Sigmoid colon (tissue), 7 donors: ENCODE data around the gene SCGN. TPM values are rescaled to one million over a fixed set of nuclear protein-coding genes. Genes with fewer than 3 reads are reported as not detected.

Experiments
- DNase-seq: peaks from one replicate; pipeline ENCODE4 v3.0.0-alpha.2; 2019
- H3K27ac ChIP-seq, 4 donors: fragments of 200-600 bp; sonication (generic); one replicate each; pipeline ENCODE4 v1.5.1; 2016 to 2019; ENCODE audit warnings: mild to moderate bottlenecking in 1 of 4
- H3K27me3 ChIP-seq, 3 donors: fragments of 200-600 bp; sonication (generic); one replicate each; pipeline ENCODE4 v1.5.1; 2019; ENCODE audit warnings: mild to moderate bottlenecking in 1 of 3
- H3K36me3 ChIP-seq, 4 donors: fragments of 200-600 bp; sonication (generic); one replicate each; pipeline ENCODE4 v1.5.1; 2016 to 2019
- H3K4me1 ChIP-seq, 4 donors: fragments of 200-600 bp; sonication (generic); one replicate each; pipeline ENCODE4 v1.5.1; 2017 to 2019
- H3K4me3 ChIP-seq, 4 donors: fragments of 200-600 bp; sonication (generic); one replicate each; pipeline ENCODE4 v1.5.1; 2017 to 2019; ENCODE audit warnings: mild to moderate bottlenecking in 2 of 4, moderate library complexity in 1 of 4
- H3K9me3 ChIP-seq, 4 donors: fragments of 200-600 bp in 3 of 4; sonication (generic) in 3 of 4; one replicate each; pipeline versions ENCODE4 v1.5.1 to v1.6.1; 2013 to 2019
- EP300 ChIP-seq, 4 donors: sonication (generic); formaldehyde crosslinking; IDR thresholded peaks; one replicate each; pipeline ENCODE4 v1.6.1; 2017; ENCODE audit warnings: antibody characterized with exemption in 4 of 4
- POLR2A ChIP-seq, 2 donors: fragments of 450-650 bp; IDR thresholded peaks; one replicate each; pipeline ENCODE4 v1.6.1; 2016; ENCODE audit warnings: antibody characterized with exemption in 2 of 2, mild to moderate bottlenecking in 2 of 2, moderate library complexity in 2 of 2
- POLR2AphosphoS5 ChIP-seq, 4 donors: sonication (generic); formaldehyde crosslinking; IDR thresholded peaks; one replicate each; pipeline ENCODE4 v1.6.1; 2017; ENCODE audit warnings: antibody characterized with exemption in 4 of 4
- WGBS, 2 donors: extraction: QIAGEN DNeasy Blood & Tissue Kit; methylation state at CpG; one replicate each; pipeline ENCODE4 v1.1.7; 2013; 5-methylcytosine and 5-hydroxymethylcytosine counted together
- intact Hi-C: fragments of 100-400 bp; cut with DNase I; formaldehyde crosslinking; loops from one replicate; pipeline ENCODE4 v1.15.1; 2023
- polyA plus RNA-seq, 3 donors: library from polyadenylated mRNA; stranded (reverse); fragments of 200-250 nt; gene quantifications; one replicate each; pipeline ENCODE4 v1.2.3, GENCODE V29; 2013
- total RNA-seq, 4 donors: library from RNA; depleted of rRNA; stranded (reverse); fragments of >200 nt; gene quantifications; one replicate each; pipeline ENCODE4 v1.1.0, GENCODE V29; 2016
- TF ChIP-seq, protein P1 (sequence below), 4 experiments: fragments of 450-650 bp in 3 of 4; fragments of 200-600 bp in 1 of 4; IDR thresholded peaks; one replicate each; pipeline ENCODE4 v1.5.1; 2016 to 2019; ENCODE audit warnings: antibody characterized with exemption in 4 of 4, mild to moderate bottlenecking in 3 of 4, moderate library complexity in 2 of 4
- donor health status: healthy with polysubstance abuse.
- donor health status: Bipolar disorder and iron deficiency.
- donor health status: healthy.

The SCGN gene
- total and polyA plus RNA-seq, 7 donors = 4.8 to 22.5 (median 8.8) TPM

GRCh38 chr6:25608558-25609174 is 43.3 kb upstream of the SCGN start:
- H3K9me3 ChIP-seq = no peaks in the 10 kb centered on the region
- intact Hi-C loops = no loop called here
- WGBS, 2 donors = 91 to 92% methylated on average over 5 of the region's 5 CpGs
- H3K36me3 ChIP-seq = no peaks in the 10 kb centered on the region
- H3K4me1 ChIP-seq = no peaks in the 10 kb centered on the region
- H3K4me3 ChIP-seq = no peak overlapping the region
- no peak for DNase-seq
- no peak for TF ChIP-seq POLR2AphosphoS5 (IDR thresholded peaks at IDR 0.05)
- no peak for TF ChIP-seq EP300 (IDR thresholded peaks at IDR 0.05)
- TF ChIP-seq POLR2A (IDR thresholded peaks at IDR 0.05) = no peak
- TF ChIP-seq, protein P1, sequence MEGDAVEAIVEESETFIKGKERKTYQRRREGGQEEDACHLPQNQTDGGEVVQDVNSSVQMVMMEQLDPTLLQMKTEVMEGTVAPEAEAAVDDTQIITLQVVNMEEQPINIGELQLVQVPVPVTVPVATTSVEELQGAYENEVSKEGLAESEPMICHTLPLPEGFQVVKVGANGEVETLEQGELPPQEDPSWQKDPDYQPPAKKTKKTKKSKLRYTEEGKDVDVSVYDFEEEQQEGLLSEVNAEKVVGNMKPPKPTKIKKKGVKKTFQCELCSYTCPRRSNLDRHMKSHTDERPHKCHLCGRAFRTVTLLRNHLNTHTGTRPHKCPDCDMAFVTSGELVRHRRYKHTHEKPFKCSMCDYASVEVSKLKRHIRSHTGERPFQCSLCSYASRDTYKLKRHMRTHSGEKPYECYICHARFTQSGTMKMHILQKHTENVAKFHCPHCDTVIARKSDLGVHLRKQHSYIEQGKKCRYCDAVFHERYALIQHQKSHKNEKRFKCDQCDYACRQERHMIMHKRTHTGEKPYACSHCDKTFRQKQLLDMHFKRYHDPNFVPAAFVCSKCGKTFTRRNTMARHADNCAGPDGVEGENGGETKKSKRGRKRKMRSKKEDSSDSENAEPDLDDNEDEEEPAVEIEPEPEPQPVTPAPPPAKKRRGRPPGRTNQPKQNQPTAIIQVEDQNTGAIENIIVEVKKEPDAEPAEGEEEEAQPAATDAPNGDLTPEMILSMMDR (IDR thresholded peaks at IDR 0.05) = no peak
- H3K27me3 ChIP-seq = no peaks in the 10 kb centered on the region
- no peak overlapping the region for H3K27ac ChIP-seq

DNA sequence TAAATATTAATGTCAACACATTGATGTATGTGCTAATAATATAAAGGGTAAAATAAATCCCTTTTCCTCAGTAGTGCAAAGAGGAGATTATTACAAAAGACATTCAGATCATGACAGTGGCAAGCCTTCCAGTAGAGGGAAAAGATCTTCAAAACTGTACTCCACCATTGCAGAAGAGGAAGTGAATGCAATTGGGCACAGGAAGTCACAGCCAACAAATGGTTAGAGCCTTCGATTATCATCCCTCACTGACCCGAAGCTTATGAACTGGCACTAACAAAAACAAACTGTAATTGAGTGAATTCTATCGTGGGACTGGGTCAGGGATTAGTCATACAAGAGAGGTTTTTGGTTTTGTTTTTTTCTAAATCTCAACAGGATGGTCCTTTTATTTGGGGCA is 39.3 kb upstream of the SCGN start:
- Histone ChIP-seq H3K27me3 (no peaks in the 10 kb centered on the region), H3K27ac (no peak overlapping the region), H3K36me3 (no peaks in the 10 kb centered on the region), H3K4me3 (no peak overlapping the region), H3K4me1 (no peaks in the 10 kb centered on the region), H3K9me3 (no peaks in the 10 kb centered on the region)
- TF ChIP-seq POLR2AphosphoS5 (IDR thresholded peaks at IDR 0.05) = no peak
- TF ChIP-seq EP300 (IDR thresholded peaks at IDR 0.05) = no peak
- TF ChIP-seq, protein P1 (IDR thresholded peaks at IDR 0.05) = no peak
- TF ChIP-seq POLR2A (IDR thresholded peaks at IDR 0.05) = no peak
- DNase-seq = no peak
- 65 to 76% methylated on average over 3 of the region's 3 CpGs for WGBS, 2 donors
- intact Hi-C loops = no loop called here

DNA sequence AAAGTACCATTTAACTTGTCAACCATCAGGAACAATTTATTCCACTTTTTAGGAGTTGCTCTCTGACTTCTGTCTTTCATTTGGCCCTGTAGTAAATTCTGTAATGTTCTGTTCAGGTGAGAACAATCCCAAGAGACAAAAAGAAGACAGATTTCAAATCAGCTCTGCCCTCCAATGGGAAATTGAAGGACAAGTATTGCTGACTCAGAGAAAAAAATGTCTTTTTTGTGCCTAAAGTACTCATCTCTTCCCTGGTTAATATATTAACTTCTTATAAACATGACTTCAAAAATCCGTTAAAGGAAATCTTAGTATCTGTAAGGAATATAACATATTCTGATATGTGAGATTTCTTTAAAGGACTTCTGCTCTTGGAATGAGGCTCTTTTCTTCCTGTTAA is 38.6 kb upstream of the SCGN start:
- no peak overlapping the region for H3K4me3 ChIP-seq
- no peaks in the 10 kb centered on the region for H3K36me3 ChIP-seq
- no peak overlapping the region for H3K27ac ChIP-seq
- WGBS, 2 donors = 41 to 80% methylated on average over 1 of the region's 1 CpG
- no peaks in the 10 kb centered on the region for H3K27me3 ChIP-seq
- TF ChIP-seq POLR2A (IDR thresholded peaks at IDR 0.05) = no peak
- TF ChIP-seq, protein P1 (IDR thresholded peaks at IDR 0.05) = no peak
- no peak for TF ChIP-seq EP300 (IDR thresholded peaks at IDR 0.05)
- TF ChIP-seq POLR2AphosphoS5 (IDR thresholded peaks at IDR 0.05) = no peak
- no peak for DNase-seq
- intact Hi-C loops = no loop called here
- no peaks in the 10 kb centered on the region for H3K9me3 ChIP-seq
- no peaks in the 10 kb centered on the region for H3K4me1 ChIP-seq

DNA sequence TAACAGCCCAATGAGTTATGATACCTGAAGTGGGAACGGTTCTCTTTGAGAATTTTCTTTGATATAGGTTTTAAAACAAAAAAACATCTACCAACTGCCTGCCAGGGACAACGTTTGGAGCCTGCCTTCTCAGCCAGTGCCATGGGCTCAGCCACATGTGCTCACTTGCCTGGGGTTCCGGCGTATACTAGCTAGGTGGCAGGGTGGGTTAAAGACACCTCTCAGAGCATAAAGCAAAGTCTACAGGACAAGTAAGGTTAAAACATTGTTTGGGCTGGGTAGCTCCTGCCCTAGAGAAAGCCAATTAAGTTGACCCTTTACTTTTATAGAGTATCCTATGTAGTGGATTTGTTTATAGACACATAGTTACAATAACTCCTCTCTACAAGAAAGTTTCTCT is 38.0 kb upstream of the SCGN start:
- intact Hi-C loops = no loop called here
- Histone ChIP-seq H3K4me3 (no peak overlapping the region), H3K27me3 (no peaks in the 10 kb centered on the region), H3K9me3 (no peaks in the 10 kb centered on the region), H3K36me3 (no peaks in the 10 kb centered on the region), H3K4me1 (no peaks in the 10 kb centered on the region), H3K27ac (no peak overlapping the region)
- DNase-seq = no peak
- TF ChIP-seq, protein P1 (IDR thresholded peaks at IDR 0.05) = no peak
- no peak for TF ChIP-seq POLR2AphosphoS5 (IDR thresholded peaks at IDR 0.05)
- TF ChIP-seq EP300 (IDR thresholded peaks at IDR 0.05) = no peak
- no peak for TF ChIP-seq POLR2A (IDR thresholded peaks at IDR 0.05)
- WGBS, 2 donors = 49 to 75% methylated on average over 4 of the region's 4 CpGs

DNA sequence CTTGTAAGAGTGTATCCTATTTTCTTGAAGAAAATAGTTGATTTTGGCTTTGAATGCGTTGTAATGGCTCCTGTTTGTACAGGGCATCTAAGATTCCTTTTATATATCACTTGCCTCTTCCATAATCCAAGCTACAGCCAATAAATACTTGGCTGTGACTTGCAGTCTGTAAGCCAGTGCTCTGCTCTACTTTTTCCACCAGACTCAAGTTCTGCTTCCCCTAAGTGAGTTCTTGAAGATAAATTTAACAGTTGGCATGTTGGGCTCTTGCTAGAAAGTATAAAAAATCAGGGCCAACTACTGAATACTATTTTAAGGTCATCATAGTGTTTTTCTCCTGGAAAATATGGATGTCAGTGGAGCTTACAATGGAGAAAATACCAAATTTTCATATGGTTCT is 36.5 kb upstream of the SCGN start:
- Histone ChIP-seq H3K4me1 (no peaks in the 10 kb centered on the region), H3K9me3 (no peaks in the 10 kb centered on the region), H3K27me3 (no peaks in the 10 kb centered on the region), H3K4me3 (no peak overlapping the region), H3K27ac (no peak overlapping the region), H3K36me3 (no peaks in the 10 kb centered on the region)
- no peak for DNase-seq
- 92 to 93% methylated on average over 1 of the region's 1 CpG for WGBS, 2 donors
- intact Hi-C loops = loop anchor here (5.0 kb wide), 1 partner anchor 203 kb away; no protein-coding TSS in a partner anchor
- no peak for TF ChIP-seq POLR2AphosphoS5 (IDR thresholded peaks at IDR 0.05)
- no peak for TF ChIP-seq EP300 (IDR thresholded peaks at IDR 0.05)
- TF ChIP-seq, protein P1 (IDR thresholded peaks at IDR 0.05) = no peak
- TF ChIP-seq POLR2A (IDR thresholded peaks at IDR 0.05) = no peak
